ENCODE measurements around the gene SLC25A39.

SLC25A39 gene

DNA sequence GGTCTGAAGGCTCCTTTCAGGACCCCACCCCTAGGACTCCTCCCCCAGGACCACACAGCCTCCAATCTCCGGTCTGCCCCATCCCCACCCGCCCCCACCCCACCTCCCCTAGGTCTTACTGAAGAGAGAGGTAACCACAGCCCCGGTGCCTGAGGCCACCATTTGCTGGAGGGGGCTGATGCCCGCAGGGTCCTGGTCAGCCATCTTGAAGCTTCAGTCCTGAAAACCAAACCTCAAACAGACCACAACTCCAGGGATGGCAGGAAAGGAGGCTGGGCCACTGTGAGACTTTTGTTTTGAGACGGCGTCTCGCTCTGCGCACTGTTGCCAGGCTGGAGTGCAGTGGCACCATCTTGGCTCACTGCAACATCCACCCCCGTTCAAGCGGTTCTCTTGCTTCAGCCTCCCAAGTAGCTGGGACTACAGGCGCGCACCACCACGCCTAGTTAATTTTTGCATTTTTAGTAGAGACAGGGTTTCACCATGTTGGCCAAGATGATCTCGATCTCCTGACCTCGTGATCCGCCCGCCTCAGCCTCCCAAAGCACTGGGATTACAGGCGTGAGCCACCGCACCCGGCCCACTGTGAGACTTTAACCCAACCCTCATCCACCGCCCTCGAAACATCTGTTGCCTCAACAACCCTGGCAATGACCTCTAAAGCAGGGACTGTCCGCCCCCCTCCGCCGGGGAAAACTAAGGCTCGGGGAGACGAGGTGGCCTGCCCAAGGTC is 1.1 kb downstream of the SLC25A39 start:
- H3K27ac ChIP-seq (ENCODE audit: low read depth, low read length) = no peak overlapping the region
- DNase-seq = no peak
- peaks cover 2% of the 10 kb centered on the region for H3K9me3 ChIP-seq (ENCODE audit: insufficient read depth, low read depth, low read length)
- peaks cover 11% of the 10 kb centered on the region for H3K79me2 ChIP-seq (ENCODE audit: control insufficient read depth, insufficient read depth, low read length, poor library complexity)
- H3K79me1 ChIP-seq (ENCODE audit: low read length) = peaks cover 11% of the 10 kb centered on the region
- H3K4me1 ChIP-seq (ENCODE audit: control insufficient read depth in 1 of 2, insufficient read depth in 2 of 2, low read length in 2 of 2) = peaks cover 4 to 12% of the 10 kb centered on the region in 2 experiments
- H4K91ac ChIP-seq (ENCODE audit: low read depth, low read length) = no peak overlapping the region
- H3K9ac ChIP-seq (ENCODE audit: low read length) = peak overlapping the region; percentile 83
- H3K4ac ChIP-seq (ENCODE audit: low read depth, low read length) = peak overlapping the region; percentile 70
- no peak overlapping the region for H2BK5ac ChIP-seq (ENCODE audit: low read depth, low read length, poor library complexity)
- H3K4me3 ChIP-seq (ENCODE audit: low read depth, low read length) = peak overlapping the region; percentile 97
- H3K14ac ChIP-seq (ENCODE audit: low read length) = peak overlapping the region; percentile 7
- H2AFZ ChIP-seq (ENCODE audit: insufficient read depth, low read length, poor library complexity) = no peak overlapping the region
- no peak overlapping the region for H2BK12ac ChIP-seq (ENCODE audit: low read length)
- H3K27me3 ChIP-seq (ENCODE audit: insufficient read depth, low read length) = no peaks in the 10 kb centered on the region
- H3K23ac ChIP-seq (ENCODE audit: low read length) = no peak overlapping the region
- no peak overlapping the region for H2BK120ac ChIP-seq (ENCODE audit: insufficient read depth, low read length, poor library complexity)
- H3K18ac ChIP-seq (ENCODE audit: low read length) = no peak overlapping the region
- no CpG with 5 or more reads among the region's 27 CpGs for WGBS (ENCODE audit: extremely low coverage, insufficient coverage, insufficient read length)
- peaks cover 31 to 33% of the 10 kb centered on the region in 2 experiments for H3K36me3 ChIP-seq (ENCODE audit: control insufficient read depth in 1 of 2, insufficient read depth in 2 of 2, low read length in 2 of 2)
- H4K12ac ChIP-seq (ENCODE audit: low read depth, low read length) = no peak overlapping the region
- peak overlapping the region; percentile 74 for H3K4me2 ChIP-seq (ENCODE audit: low read length)
- H2AK5ac ChIP-seq (ENCODE audit: low read length) = no peak overlapping the region
- H4K8ac ChIP-seq (ENCODE audit: low read depth, low read length) = no peak overlapping the region

DNA sequence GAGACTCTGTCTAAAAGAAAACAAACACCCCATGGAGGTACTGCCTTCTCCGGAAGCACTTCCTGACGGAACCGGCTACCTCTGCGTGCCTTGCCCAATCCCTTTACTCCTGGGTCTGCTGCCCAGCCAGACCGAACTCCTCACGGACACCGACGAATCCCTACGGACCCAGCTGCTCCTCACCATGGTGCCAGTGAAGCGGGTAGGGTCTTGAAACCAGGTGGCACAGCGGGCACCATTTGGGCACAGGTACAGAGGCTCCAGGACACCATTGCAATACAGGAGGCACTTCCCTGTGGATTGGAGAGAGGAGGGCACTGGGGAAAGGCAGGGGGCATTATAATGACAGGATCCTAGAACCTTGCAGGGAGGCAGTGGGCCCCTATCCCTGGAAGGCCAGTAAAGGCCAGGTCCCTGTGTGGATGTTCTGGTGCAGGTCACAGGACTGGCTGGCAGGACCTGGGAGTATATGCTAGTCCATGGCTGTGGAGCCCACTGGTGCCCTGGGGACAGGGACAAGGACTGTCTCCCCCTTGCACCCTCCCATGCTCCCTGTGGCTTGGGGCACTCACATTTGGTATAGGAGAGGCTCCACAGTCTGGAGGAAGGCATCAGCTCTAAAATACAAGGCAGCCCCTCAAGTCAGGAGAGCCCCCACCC is 2.3 kb downstream of the SLC25A39 start:
- H4K8ac ChIP-seq (ENCODE audit: low read depth, low read length) = no peak overlapping the region
- no peak overlapping the region for H3K4ac ChIP-seq (ENCODE audit: low read depth, low read length)
- H2BK120ac ChIP-seq (ENCODE audit: insufficient read depth, low read length, poor library complexity) = no peak overlapping the region
- peaks cover under 1% of the 10 kb centered on the region for H3K27me3 ChIP-seq (ENCODE audit: insufficient read depth, low read length)
- H2BK5ac ChIP-seq (ENCODE audit: low read depth, low read length, poor library complexity) = no peak overlapping the region
- no CpG with 5 or more reads among the region's 11 CpGs for WGBS (ENCODE audit: extremely low coverage, insufficient coverage, insufficient read length)
- H3K4me2 ChIP-seq (ENCODE audit: low read length) = no peak overlapping the region
- H3K23ac ChIP-seq (ENCODE audit: low read length) = no peak overlapping the region
- DNase-seq = no peak
- H4K12ac ChIP-seq (ENCODE audit: low read depth, low read length) = no peak overlapping the region
- peaks cover 4 to 12% of the 10 kb centered on the region in 2 experiments for H3K4me1 ChIP-seq (ENCODE audit: control insufficient read depth in 1 of 2, insufficient read depth in 2 of 2, low read length in 2 of 2)
- no peak overlapping the region for H2AFZ ChIP-seq (ENCODE audit: insufficient read depth, low read length, poor library complexity)
- H3K9ac ChIP-seq (ENCODE audit: low read length) = no peak overlapping the region
- no peak overlapping the region for H2BK12ac ChIP-seq (ENCODE audit: low read length)
- H3K18ac ChIP-seq (ENCODE audit: low read length) = no peak overlapping the region
- no peak overlapping the region for H2AK5ac ChIP-seq (ENCODE audit: low read length)
- no peak overlapping the region for H3K27ac ChIP-seq (ENCODE audit: low read depth, low read length)
- H4K91ac ChIP-seq (ENCODE audit: low read depth, low read length) = no peak overlapping the region
- H3K4me3 ChIP-seq (ENCODE audit: low read depth, low read length) = no peak overlapping the region
- H3K9me3 ChIP-seq (ENCODE audit: insufficient read depth, low read depth, low read length) = peaks cover 2% of the 10 kb centered on the region
- H3K79me1 ChIP-seq (ENCODE audit: low read length) = peaks cover 11% of the 10 kb centered on the region
- peaks cover 31 to 33% of the 10 kb centered on the region in 2 experiments for H3K36me3 ChIP-seq (ENCODE audit: control insufficient read depth in 1 of 2, insufficient read depth in 2 of 2, low read length in 2 of 2)
- H3K14ac ChIP-seq (ENCODE audit: low read length) = no peak overlapping the region
- H3K79me2 ChIP-seq (ENCODE audit: control insufficient read depth, insufficient read depth, low read length, poor library complexity) = peaks cover 11% of the 10 kb centered on the region

DNA sequence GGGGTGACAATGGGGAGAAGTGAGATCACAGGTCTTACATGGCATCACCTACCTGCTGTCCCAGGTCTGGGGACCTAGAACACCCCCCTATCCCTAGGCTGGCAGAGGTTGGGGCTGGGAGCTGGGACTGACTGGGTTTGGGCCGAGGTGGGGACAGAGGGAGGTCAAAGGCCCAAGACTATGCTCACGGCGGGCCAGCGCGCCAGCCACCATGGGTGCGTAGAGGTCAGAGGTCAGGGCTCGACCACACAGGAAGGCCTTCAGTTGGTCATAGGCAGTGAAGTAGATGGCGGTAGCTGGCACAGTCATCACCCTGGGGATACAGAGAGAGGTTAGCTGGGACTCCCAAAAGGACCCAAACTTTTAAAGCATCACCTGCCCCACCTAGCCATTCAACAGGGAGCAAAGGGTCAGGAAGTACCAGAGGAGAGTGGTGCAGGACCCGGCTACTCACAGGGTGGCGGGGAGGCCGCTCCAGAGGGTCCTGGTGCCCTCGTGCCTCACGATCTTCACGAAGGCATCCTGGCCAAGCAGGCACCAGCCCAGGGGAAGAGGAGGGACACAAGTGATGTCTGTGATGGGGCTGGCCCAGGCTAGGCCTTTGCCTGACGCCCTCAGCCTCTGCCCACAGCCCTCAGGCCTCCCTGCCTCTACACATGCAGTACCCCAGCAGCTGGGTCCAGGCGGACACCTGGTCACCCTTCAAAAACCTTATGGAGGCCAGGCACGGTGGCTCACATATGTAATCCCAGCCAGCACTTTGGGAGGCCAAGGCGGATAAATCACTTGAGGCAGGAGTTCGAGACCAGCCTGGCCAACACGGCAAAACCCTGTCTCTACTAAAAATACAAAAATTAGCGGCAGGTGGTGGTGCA is 3.1 kb downstream of the SLC25A39 start:
- Histone ChIP-seq H2BK120ac (ENCODE audit: insufficient read depth, low read length, poor library complexity) (no peak overlapping the region), H3K9ac (ENCODE audit: low read length) (no peak overlapping the region), H3K27me3 (ENCODE audit: insufficient read depth, low read length) (peaks cover 2% of the 10 kb centered on the region), H3K23ac (ENCODE audit: low read length) (no peak overlapping the region), H2AFZ (ENCODE audit: insufficient read depth, low read length, poor library complexity) (no peak overlapping the region), H4K12ac (ENCODE audit: low read depth, low read length) (no peak overlapping the region), H3K4me3 (ENCODE audit: low read depth, low read length) (no peak overlapping the region), H3K36me3 (ENCODE audit: control insufficient read depth in 1 of 2, insufficient read depth in 2 of 2, low read length in 2 of 2) (peaks cover 31 to 33% of the 10 kb centered on the region in 2 experiments), H3K4me2 (ENCODE audit: low read length) (no peak overlapping the region), H2BK12ac (ENCODE audit: low read length) (no peak overlapping the region), H4K8ac (ENCODE audit: low read depth, low read length) (no peak overlapping the region), H4K91ac (ENCODE audit: low read depth, low read length) (no peak overlapping the region), H3K79me2 (ENCODE audit: control insufficient read depth, insufficient read depth, low read length, poor library complexity) (peaks cover 11% of the 10 kb centered on the region), H3K18ac (ENCODE audit: low read length) (no peak overlapping the region), H3K4ac (ENCODE audit: low read depth, low read length) (no peak overlapping the region), H2BK5ac (ENCODE audit: low read depth, low read length, poor library complexity) (no peak overlapping the region), H3K9me3 (ENCODE audit: insufficient read depth, low read depth, low read length) (peaks cover 2% of the 10 kb centered on the region), H3K27ac (ENCODE audit: low read depth, low read length) (no peak overlapping the region), H2AK5ac (ENCODE audit: low read length) (no peak overlapping the region), H3K4me1 (ENCODE audit: control insufficient read depth in 1 of 2, insufficient read depth in 2 of 2, low read length in 2 of 2) (peaks cover 4 to 12% of the 10 kb centered on the region in 2 experiments), H3K79me1 (ENCODE audit: low read length) (peaks cover 11% of the 10 kb centered on the region), H3K14ac (ENCODE audit: low read length) (no peak overlapping the region)
- no peak for DNase-seq
- WGBS (ENCODE audit: extremely low coverage, insufficient coverage, insufficient read length) = no CpG with 5 or more reads among the region's 21 CpGs

DNA sequence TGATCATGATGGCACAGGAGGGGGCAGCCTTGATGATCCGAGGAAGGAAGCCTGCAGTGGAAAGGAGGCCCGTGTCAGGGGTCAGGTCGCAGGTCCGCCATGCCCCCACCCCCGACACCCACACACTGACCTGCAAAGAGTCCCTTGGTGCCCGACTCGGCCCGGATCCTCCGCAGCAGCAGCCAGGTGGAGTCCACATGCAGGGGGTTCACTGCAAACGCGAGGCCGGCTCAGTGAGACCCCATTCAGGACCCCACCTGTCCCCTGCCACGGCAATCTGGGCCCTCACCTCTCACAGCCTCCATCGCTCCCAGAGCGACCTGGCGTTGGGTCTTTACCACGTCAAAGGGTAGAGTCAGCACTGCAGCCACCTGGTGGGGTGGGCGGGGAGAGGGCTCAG is 4.6 kb downstream of the SLC25A39 start:
- WGBS (ENCODE audit: extremely low coverage, insufficient coverage, insufficient read length) = no CpG with 5 or more reads among the region's 18 CpGs
- Histone ChIP-seq H3K36me3 (ENCODE audit: control insufficient read depth in 1 of 2, insufficient read depth in 2 of 2, low read length in 2 of 2) (peaks cover 31 to 33% of the 10 kb centered on the region in 2 experiments), H3K14ac (ENCODE audit: low read length) (no peak overlapping the region), H3K23ac (ENCODE audit: low read length) (no peak overlapping the region), H2AFZ (ENCODE audit: insufficient read depth, low read length, poor library complexity) (no peak overlapping the region), H3K4me1 (ENCODE audit: control insufficient read depth in 1 of 2, insufficient read depth in 2 of 2, low read length in 2 of 2) (peaks cover 7 to 14% of the 10 kb centered on the region in 2 experiments), H3K27ac (ENCODE audit: low read depth, low read length) (no peak overlapping the region), H3K27me3 (ENCODE audit: insufficient read depth, low read length) (peaks cover 9% of the 10 kb centered on the region), H3K9me3 (ENCODE audit: insufficient read depth, low read depth, low read length) (peaks cover 4% of the 10 kb centered on the region), H4K91ac (ENCODE audit: low read depth, low read length) (no peak overlapping the region), H3K9ac (ENCODE audit: low read length) (no peak overlapping the region), H3K79me2 (ENCODE audit: control insufficient read depth, insufficient read depth, low read length, poor library complexity) (peaks cover 7% of the 10 kb centered on the region), H2BK5ac (ENCODE audit: low read depth, low read length, poor library complexity) (no peak overlapping the region), H3K4me2 (ENCODE audit: low read length) (no peak overlapping the region), H4K8ac (ENCODE audit: low read depth, low read length) (no peak overlapping the region), H3K18ac (ENCODE audit: low read length) (no peak overlapping the region), H3K79me1 (ENCODE audit: low read length) (peaks cover 5% of the 10 kb centered on the region), H2AK5ac (ENCODE audit: low read length) (no peak overlapping the region), H4K12ac (ENCODE audit: low read depth, low read length) (no peak overlapping the region), H3K4ac (ENCODE audit: low read depth, low read length) (no peak overlapping the region), H2BK12ac (ENCODE audit: low read length) (no peak overlapping the region), H3K4me3 (ENCODE audit: low read depth, low read length) (peak overlapping the region; percentile 12), H2BK120ac (ENCODE audit: insufficient read depth, low read length, poor library complexity) (no peak overlapping the region)
- DNase-seq = no peak
